ENCODE data around the gene PHC3.

Gene PHC3

GRCh38 chr3:170052398-170052797 is 129.1 kb downstream of the PHC3 start:
- DNase-seq (ENCODE audit: extremely low spot score), result no peak
- ChIA-PET POLR2A (no interaction called here), CTCF (no interaction called here)
- TF ChIP-seq BHLHE40 (IDR thresholded peaks at IDR 0.05; ENCODE audit: borderline replicate concordance), result no peak
- no peak for TF ChIP-seq FOXK2 (IDR thresholded peaks at IDR 0.05)
- no peak for TF ChIP-seq HDGF (IDR thresholded peaks at IDR 0.05; ENCODE audit: borderline replicate concordance)
- TF ChIP-seq ARNT (IDR thresholded peaks at IDR 0.05), result no peak
- TF ChIP-seq ZNF384 (IDR thresholded peaks at IDR 0.05), result no peak
- no peak for TF ChIP-seq TARDBP (IDR thresholded peaks at IDR 0.05)
- TF ChIP-seq SP1 (IDR thresholded peaks at IDR 0.05), result no peak
- no peak for TF ChIP-seq LEF1 (IDR thresholded peaks at IDR 0.05; ENCODE audit: borderline replicate concordance)

- TF ChIP-seq ARNT (IDR thresholded peaks at IDR 0.05) (no peak), FOXK2 (IDR thresholded peaks at IDR 0.05) (no peak), BHLHE40 (IDR thresholded peaks at IDR 0.05; ENCODE audit: borderline replicate concordance) (no peak), SP1 (IDR thresholded peaks at IDR 0.05) (no peak), ZNF384 (IDR thresholded peaks at IDR 0.05) (no peak), FOXM1 (IDR thresholded peaks at IDR 0.05; ENCODE audit: borderline replicate concordance) (no peak), SUZ12 (IDR thresholded peaks at IDR 0.05) (no peak), ELF4 (IDR thresholded peaks at IDR 0.05) (no peak), PKNOX1 (IDR thresholded peaks at IDR 0.05) (no peak), CTBP1 (IDR thresholded peaks at IDR 0.05; ENCODE audit: borderline replicate concordance) (no peak), HDGF (IDR thresholded peaks at IDR 0.05; ENCODE audit: borderline replicate concordance) (no peak), NFRKB (IDR thresholded peaks at IDR 0.05) (no peak), LEF1 (IDR thresholded peaks at IDR 0.05; ENCODE audit: borderline replicate concordance) (no peak), FOXA1 (IDR thresholded peaks at IDR 0.05) (no peak), TARDBP (IDR thresholded peaks at IDR 0.05) (no peak), L3MBTL2 (conservative IDR thresholded peaks at IDR 0.05) (no peak)
- no peak for DNase-seq (ENCODE audit: extremely low spot score)
- POLR2A ChIA-PET, result no interaction called here
- CTCF ChIA-PET, result no interaction called here
These were observed 130.8 kb downstream of the PHC3 start for GRCh38 chr3:170050753-170051152.

- no peak for TF ChIP-seq PKNOX1 (IDR thresholded peaks at IDR 0.05)
- TF ChIP-seq ZNF384 (IDR thresholded peaks at IDR 0.05), result no peak
- no peak for TF ChIP-seq BHLHE40 (IDR thresholded peaks at IDR 0.05; ENCODE audit: borderline replicate concordance)
- no peak for TF ChIP-seq FOXK2 (IDR thresholded peaks at IDR 0.05)
- no peak for TF ChIP-seq L3MBTL2 (conservative IDR thresholded peaks at IDR 0.05)
- ChIA-PET CTCF (interaction anchor here (0.6 kb wide), 1 partner anchor 84 kb away, joined by 4 read pairs; no protein-coding TSS in a partner anchor), POLR2A (no interaction called here)
- no peak for DNase-seq (ENCODE audit: extremely low spot score)
These were observed 132.2 kb downstream of the PHC3 start for GRCh38 chr3:170049146-170050000.

GRCh38 chr3:170047133-170047404 is 134.5 kb downstream of the PHC3 start:
- ChIA-PET POLR2A (no interaction called here), CTCF (no interaction called here)
- TF ChIP-seq TARDBP (IDR thresholded peaks at IDR 0.05) (no peak), SP1 (IDR thresholded peaks at IDR 0.05) (no peak), FOXM1 (IDR thresholded peaks at IDR 0.05; ENCODE audit: borderline replicate concordance) (no peak), PKNOX1 (IDR thresholded peaks at IDR 0.05) (no peak)
- DNase-seq (ENCODE audit: extremely low spot score), result no peak

- POLR2A ChIA-PET, result no interaction called here
- no peak for DNase-seq (ENCODE audit: extremely low spot score)
- TF ChIP-seq FOXK2 (IDR thresholded peaks at IDR 0.05), result no peak
- CTCF ChIA-PET, result no interaction called here
These were observed 135.0 kb downstream of the PHC3 start for GRCh38 chr3:170046269-170047132.

- ChIA-PET POLR2A (no interaction called here), CTCF (no interaction called here)
- TF ChIP-seq LEF1 (IDR thresholded peaks at IDR 0.05; ENCODE audit: borderline replicate concordance) (no peak), L3MBTL2 (conservative IDR thresholded peaks at IDR 0.05) (no peak), HDGF (IDR thresholded peaks at IDR 0.05; ENCODE audit: borderline replicate concordance) (no peak), CTBP1 (IDR thresholded peaks at IDR 0.05; ENCODE audit: borderline replicate concordance) (no peak), TARDBP (IDR thresholded peaks at IDR 0.05) (no peak), ARNT (IDR thresholded peaks at IDR 0.05) (no peak), ELF4 (IDR thresholded peaks at IDR 0.05) (no peak), FOXK2 (IDR thresholded peaks at IDR 0.05) (no peak)
- no peak for DNase-seq (ENCODE audit: extremely low spot score)
These were observed 136.7 kb downstream of the PHC3 start for GRCh38 chr3:170044795-170045244.
